ENCODE data around the gene HADHB.
"Not testable (repeated sequence)": the region's sequence is repeated elsewhere in the genome, so short reads cannot be mapped to it uniquely, and the experiment has no call there.

HADHB gene

GRCh38 chr2:26297061-26297460, 52.3 kb downstream of the HADHB start:
- DNase-seq (no peak), ATAC-seq (no peak)

- peak; percentile 8 for DNase-seq
- ATAC-seq: no peak
These were observed 53.5 kb downstream of the HADHB start for GRCh38 chr2:26298286-26298637.

GRCh38 chr2:26298638-26299393, 54.1 kb downstream of the HADHB start:
- peak; percentile 65 for ATAC-seq
- peak; percentile 46 for DNase-seq

- ATAC-seq (peak; percentile 26), DNase-seq (peak; percentile 30)
These were observed 54.8 kb downstream of the HADHB start for GRCh38 chr2:26299471-26300101.

- DNase-seq (peak; percentile 19), ATAC-seq (no peak)
These were observed 55.6 kb downstream of the HADHB start for GRCh38 chr2:26300234-26300925.

GRCh38 chr2:26302846-26303245, 58.1 kb downstream of the HADHB start:
- ATAC-seq (no peak), DNase-seq (no peak)

GRCh38 chr2:26305094-26305493, 60.4 kb downstream of the HADHB start:
- ATAC-seq, DNase-seq: not testable (repeated sequence)

GRCh38 chr2:26305540-26305939, 60.8 kb downstream of the HADHB start:
- DNase-seq: no peak
- no peak for ATAC-seq

- ATAC-seq: no peak
- no peak for DNase-seq
These were observed 65.2 kb downstream of the HADHB start for GRCh38 chr2:26309921-26310320.

GRCh38 chr2:26312471-26312870, 67.7 kb downstream of the HADHB start:
- ATAC-seq (no peak), DNase-seq (no peak)

- ATAC-seq (no peak), DNase-seq (no peak)
These were observed 68.7 kb downstream of the HADHB start for GRCh38 chr2:26313446-26313845.

- DNase-seq (no peak), ATAC-seq (no peak)
These were observed 69.5 kb downstream of the HADHB start for GRCh38 chr2:26314243-26314642.

GRCh38 chr2:26316041-26316440, 71.3 kb downstream of the HADHB start:
- no peak for DNase-seq
- ATAC-seq: no peak

GRCh38 chr2:26316845-26317244, 72.1 kb downstream of the HADHB start:
- DNase-seq (no peak), ATAC-seq (no peak)

GRCh38 chr2:26317377-26318105, 72.8 kb downstream of the HADHB start:
- DNase-seq: no peak
- ATAC-seq: no peak

- DNase-seq (no peak), ATAC-seq (no peak)
These were observed 74.2 kb downstream of the HADHB start for GRCh38 chr2:26318950-26319349.

GRCh38 chr2:26324479-26324878, 79.7 kb downstream of the HADHB start:
- not testable (repeated sequence) for ATAC-seq, DNase-seq

- ATAC-seq (no peak), DNase-seq (no peak)
These were observed 80.2 kb downstream of the HADHB start for GRCh38 chr2:26324903-26325302.

GRCh38 chr2:26325851-26326250, 81.1 kb downstream of the HADHB start:
- no peak for DNase-seq
- ATAC-seq: no peak

GRCh38 chr2:26326514-26326913, 81.8 kb downstream of the HADHB start:
- ATAC-seq (no peak), DNase-seq (no peak)

- DNase-seq (no peak), ATAC-seq (no peak)
These were observed 82.8 kb downstream of the HADHB start for GRCh38 chr2:26327291-26328272.

Measured in stimulated activated naive CD8-positive, alpha-beta T cell treated with anti-CD3 and anti-CD28 coated beads, Interleukin-15, Interleukin-2, amounts not matched to agents 100 U/mL and 50 U/mL, for 24 hours (primary cell).